ENCODE measurements around the gene FAM184A. TPM values are rescaled to one million over a fixed set of nuclear protein-coding genes. Genes with fewer than 3 reads are reported as not detected.
"Not testable (repeated sequence)": the region's sequence is repeated elsewhere in the genome, so short reads cannot be mapped to it uniquely, and the experiment has no call there.

The FAM184A gene
- total and polyA plus RNA-seq, 2 experiments from 2014 or later, result 4.8 to 13.7 TPM

DNA sequence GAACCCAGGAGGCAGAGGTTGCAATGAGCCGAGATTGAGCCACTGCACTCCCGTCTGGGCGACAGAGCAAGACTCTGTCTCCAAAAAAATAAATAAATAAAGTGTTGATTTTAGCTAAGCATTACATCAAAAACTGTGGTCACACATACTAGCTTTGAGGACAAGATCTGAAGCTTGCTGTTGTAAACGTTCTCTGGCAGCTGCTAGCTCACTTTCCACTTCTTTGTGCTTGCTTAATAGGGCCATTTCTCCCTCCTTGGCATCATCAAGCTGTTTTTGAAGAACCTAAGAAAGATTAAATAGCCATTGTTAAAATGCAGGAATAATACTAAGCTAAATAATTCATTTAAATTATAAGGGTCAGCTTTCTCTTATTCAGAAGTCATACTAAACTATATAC is 55.7 kb downstream of the FAM184A start:
- Histone ChIP-seq H3K4me3 (no peak overlapping the region), H3K27me3 (no peaks in the 10 kb centered on the region), H3K36me3 (no peaks in the 10 kb centered on the region), H3K9me3 (ENCODE audit: low read depth) (no peaks in the 10 kb centered on the region), H3K27ac (no peak overlapping the region), H3K4me1 (ENCODE audit: low read depth) (peaks cover 12% of the 10 kb centered on the region)
- TF ChIP-seq, protein P1, sequence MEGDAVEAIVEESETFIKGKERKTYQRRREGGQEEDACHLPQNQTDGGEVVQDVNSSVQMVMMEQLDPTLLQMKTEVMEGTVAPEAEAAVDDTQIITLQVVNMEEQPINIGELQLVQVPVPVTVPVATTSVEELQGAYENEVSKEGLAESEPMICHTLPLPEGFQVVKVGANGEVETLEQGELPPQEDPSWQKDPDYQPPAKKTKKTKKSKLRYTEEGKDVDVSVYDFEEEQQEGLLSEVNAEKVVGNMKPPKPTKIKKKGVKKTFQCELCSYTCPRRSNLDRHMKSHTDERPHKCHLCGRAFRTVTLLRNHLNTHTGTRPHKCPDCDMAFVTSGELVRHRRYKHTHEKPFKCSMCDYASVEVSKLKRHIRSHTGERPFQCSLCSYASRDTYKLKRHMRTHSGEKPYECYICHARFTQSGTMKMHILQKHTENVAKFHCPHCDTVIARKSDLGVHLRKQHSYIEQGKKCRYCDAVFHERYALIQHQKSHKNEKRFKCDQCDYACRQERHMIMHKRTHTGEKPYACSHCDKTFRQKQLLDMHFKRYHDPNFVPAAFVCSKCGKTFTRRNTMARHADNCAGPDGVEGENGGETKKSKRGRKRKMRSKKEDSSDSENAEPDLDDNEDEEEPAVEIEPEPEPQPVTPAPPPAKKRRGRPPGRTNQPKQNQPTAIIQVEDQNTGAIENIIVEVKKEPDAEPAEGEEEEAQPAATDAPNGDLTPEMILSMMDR (IDR thresholded peaks at IDR 0.05; ENCODE audit: low read depth, low read length), result no peak
- no peak for DNase-seq (ENCODE audit: low read depth in 1 of 2, low spot score in 1 of 2)

DNA sequence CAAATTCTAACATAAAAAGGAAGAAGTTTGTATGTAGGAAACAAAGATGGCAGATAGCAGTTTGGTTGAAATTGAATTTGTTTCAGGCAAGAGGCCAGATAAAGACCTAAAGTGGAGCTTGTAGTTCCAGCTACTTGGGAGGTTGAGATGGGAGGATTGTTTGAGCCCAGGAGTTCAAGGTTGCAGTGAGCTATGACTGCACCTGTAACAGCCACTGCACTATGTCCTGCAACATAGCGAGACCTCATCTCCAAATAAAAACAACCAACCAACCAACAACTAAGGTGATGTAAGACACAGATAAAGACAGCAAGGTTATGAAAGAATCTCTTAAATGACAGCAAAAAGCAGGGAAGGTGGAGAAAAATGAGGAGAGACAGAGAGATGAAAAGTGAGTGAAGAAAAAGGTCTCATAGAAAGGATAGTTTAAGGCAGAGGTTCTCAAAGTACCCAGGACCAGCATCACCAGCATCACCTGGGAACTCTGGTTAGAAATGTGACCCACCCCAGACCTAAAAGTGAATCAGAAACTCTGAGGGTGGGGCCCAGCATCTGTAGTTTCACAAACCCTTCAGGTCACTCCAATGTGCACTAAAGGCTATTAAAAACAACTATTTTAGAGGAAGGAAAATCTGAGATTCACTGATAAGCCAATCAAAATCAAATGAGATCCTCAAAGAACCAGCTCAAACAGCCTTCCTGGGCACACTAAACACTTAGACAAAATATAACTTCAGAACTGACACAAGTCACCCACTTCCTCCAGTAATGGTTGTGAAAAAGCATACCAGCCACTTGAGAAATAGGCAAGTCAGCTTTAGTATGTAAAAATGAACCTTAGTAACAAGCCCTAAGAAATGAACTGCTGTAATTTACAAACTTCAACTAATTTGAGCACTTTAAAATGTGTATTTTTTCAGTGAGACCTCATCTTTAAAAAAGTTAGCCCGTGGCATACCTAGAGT is 57.6 kb downstream of the FAM184A start:
- H3K4me1 ChIP-seq (ENCODE audit: low read depth), result peaks cover 12% of the 10 kb centered on the region
- H3K27me3 ChIP-seq, result no peaks in the 10 kb centered on the region
- no peaks in the 10 kb centered on the region for H3K36me3 ChIP-seq
- H3K4me3 ChIP-seq, result no peak overlapping the region
- no peaks in the 10 kb centered on the region for H3K9me3 ChIP-seq (ENCODE audit: low read depth)
- H3K27ac ChIP-seq, result no peak overlapping the region
- DNase-seq (ENCODE audit: low read depth in 1 of 2, low spot score in 1 of 2), result no peak
- TF ChIP-seq, protein P1 (IDR thresholded peaks at IDR 0.05; ENCODE audit: low read depth, low read length), result no peak

DNA sequence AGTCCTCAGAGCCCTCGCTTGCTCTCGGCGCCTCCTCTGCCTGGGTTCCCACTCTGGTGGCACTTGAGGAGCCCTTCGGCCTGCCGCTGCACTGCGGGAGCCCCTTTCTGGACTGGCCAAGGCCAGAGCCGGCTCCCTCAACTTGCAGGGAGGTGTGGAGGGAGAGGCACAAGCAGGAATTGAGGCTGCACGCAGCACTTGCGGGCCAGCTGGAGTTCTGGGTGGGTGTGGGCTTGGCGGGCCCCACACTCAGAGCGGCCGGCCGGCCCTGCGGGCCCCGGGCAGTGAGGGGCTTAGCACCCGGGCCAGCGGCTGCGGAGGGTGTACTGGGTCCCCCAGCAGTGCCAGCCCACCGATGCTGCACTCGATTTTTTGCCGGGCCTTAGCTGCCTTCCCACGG is 63.3 kb downstream of the FAM184A start:
- H3K27ac ChIP-seq; H3K9me3 ChIP-seq (ENCODE audit: low read depth); DNase-seq (ENCODE audit: low read depth in 1 of 2, low spot score in 1 of 2); H3K4me3 ChIP-seq; H3K36me3 ChIP-seq; H3K27me3 ChIP-seq; H3K4me1 ChIP-seq (ENCODE audit: low read depth): not testable (repeated sequence)

DNA sequence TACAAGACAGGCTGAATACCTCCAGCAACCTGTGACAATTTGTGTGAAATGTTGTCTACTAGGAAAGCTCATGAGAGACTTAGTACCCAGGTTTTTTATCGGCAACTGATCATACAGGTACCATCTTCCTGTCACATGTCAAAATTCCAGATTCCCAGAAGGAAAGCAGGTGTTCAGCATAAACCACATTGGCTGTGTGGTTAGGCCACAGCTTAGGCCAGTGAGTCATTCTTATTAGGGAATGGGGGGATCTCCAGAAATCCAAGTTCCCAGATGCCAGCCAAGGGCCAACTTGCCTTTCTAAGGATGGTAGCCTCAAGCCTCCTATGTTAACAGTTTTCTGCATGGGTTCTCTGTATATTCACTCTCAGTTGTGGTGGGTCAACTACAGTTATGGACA is 65.9 kb downstream of the FAM184A start:
- H3K36me3 ChIP-seq, result no peaks in the 10 kb centered on the region
- TF ChIP-seq, protein P1 (IDR thresholded peaks at IDR 0.05; ENCODE audit: low read depth, low read length), result no peak
- no peak overlapping the region for H3K4me3 ChIP-seq
- no peaks in the 10 kb centered on the region for H3K27me3 ChIP-seq
- H3K4me1 ChIP-seq (ENCODE audit: low read depth), result no peaks in the 10 kb centered on the region
- H3K9me3 ChIP-seq (ENCODE audit: low read depth), result no peaks in the 10 kb centered on the region
- H3K27ac ChIP-seq, result no peak overlapping the region
- DNase-seq (ENCODE audit: low read depth in 1 of 2, low spot score in 1 of 2), result no peak

DNA sequence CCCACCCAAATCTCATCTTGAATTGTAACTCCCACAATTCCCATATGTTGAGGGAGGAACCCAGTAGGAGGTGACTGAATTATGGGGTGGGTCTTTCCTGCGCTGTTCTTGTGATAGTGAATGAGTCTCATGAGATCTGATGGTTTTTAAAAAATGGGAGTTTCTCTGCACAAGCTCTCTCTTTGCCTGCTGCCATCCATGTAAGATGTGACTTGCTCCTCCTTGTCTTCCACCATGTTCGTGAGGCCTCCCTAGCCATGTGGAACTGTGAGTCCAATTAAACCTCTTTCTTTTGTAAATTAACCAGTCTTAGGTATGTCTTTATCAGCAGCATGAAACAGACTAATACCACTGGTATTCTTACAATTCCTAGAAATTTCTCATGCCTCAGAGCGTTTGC is 69.2 kb downstream of the FAM184A start:
- H3K4me1 ChIP-seq (ENCODE audit: low read depth); H3K27ac ChIP-seq; H3K4me3 ChIP-seq; H3K27me3 ChIP-seq; DNase-seq (ENCODE audit: low read depth in 1 of 2, low spot score in 1 of 2); H3K9me3 ChIP-seq (ENCODE audit: low read depth); H3K36me3 ChIP-seq: not testable (repeated sequence)

DNA sequence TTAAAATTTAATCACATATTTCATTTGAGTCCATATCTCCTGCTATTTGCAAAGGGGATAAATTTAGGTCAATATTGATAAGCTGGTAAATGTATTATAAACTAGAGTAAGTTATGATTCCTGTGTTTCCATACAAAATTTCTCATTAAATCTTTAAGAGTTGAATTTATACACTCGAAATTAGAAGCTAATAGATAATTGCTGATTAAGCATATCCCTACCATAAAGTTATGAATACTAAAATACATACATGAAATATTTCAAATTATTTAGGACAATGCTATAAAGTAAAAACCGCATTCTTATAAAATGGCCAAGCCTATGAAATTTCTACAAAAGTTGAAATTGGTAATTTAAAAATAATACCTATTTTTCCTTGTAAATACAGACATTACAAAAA is 71.5 kb downstream of the FAM184A start:
- no peak for DNase-seq (ENCODE audit: low read depth in 1 of 2, low spot score in 1 of 2)
- H3K36me3 ChIP-seq, result no peaks in the 10 kb centered on the region
- TF ChIP-seq, protein P1 (IDR thresholded peaks at IDR 0.05; ENCODE audit: low read depth, low read length), result no peak
- no peaks in the 10 kb centered on the region for H3K27me3 ChIP-seq
- H3K27ac ChIP-seq, result no peak overlapping the region
- no peaks in the 10 kb centered on the region for H3K9me3 ChIP-seq (ENCODE audit: low read depth)
- H3K4me3 ChIP-seq, result no peak overlapping the region
- H3K4me1 ChIP-seq (ENCODE audit: low read depth), result peaks cover 3% of the 10 kb centered on the region
